GM19193 (cell line): Measurements from ENCODE around the gene KRT12.

Experiments used
- POLR2A ChIP-seq: IDR thresholded peaks from 4 replicates; pipeline ENCODE4 v1.6.1; 2011; ENCODE audit not compliant: insufficient read depth, insufficient read length; ENCODE audit errors: extremely low read depth

The KRT12 gene

GRCh38 chr17:40828454-40829044 is 38.5 kb downstream of the KRT12 start:
- TF ChIP-seq POLR2A = no peak

- no peak for TF ChIP-seq POLR2A
Measured at GRCh38 chr17:40827746-40828453, 39.1 kb downstream of the KRT12 start.

DNA sequence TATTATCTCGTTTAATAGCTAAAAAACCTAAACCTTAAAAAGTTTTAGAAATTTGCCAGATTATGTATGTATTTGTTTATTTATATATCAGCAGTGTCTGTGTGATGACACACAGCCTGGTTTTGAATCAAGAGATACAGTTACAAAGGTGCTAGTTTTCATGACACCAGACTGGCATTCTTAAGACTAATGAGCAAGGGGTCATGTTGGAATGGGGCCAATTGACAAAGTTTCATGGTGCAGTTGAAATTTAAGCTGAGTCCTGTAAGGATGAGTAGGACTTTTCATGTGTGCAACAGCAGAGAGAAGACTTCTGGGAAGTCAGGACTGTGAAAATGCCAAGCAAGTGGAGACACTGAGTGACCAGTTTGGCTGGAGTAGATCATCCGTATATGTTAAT is 41.4 kb downstream of the KRT12 start:
- no peak for TF ChIP-seq POLR2A

- TF ChIP-seq POLR2A = no peak
Measured at GRCh38 chr17:40824015-40824832, 42.8 kb downstream of the KRT12 start.

GRCh38 chr17:40822132-40822812 is 44.8 kb downstream of the KRT12 start, which contains the start of gene KRT10:
KRT10 (minus strand) TSS chr17:40822614; CDS start chr17:40822585, 29 bp downstream.
- TF ChIP-seq POLR2A = no peak

GRCh38 chr17:40821536-40821935 is 45.5 kb downstream of the KRT12 start:
- no peak for TF ChIP-seq POLR2A

GRCh38 chr17:40820228-40820838 is 46.7 kb downstream of the KRT12 start:
- TF ChIP-seq POLR2A = no peak

DNA sequence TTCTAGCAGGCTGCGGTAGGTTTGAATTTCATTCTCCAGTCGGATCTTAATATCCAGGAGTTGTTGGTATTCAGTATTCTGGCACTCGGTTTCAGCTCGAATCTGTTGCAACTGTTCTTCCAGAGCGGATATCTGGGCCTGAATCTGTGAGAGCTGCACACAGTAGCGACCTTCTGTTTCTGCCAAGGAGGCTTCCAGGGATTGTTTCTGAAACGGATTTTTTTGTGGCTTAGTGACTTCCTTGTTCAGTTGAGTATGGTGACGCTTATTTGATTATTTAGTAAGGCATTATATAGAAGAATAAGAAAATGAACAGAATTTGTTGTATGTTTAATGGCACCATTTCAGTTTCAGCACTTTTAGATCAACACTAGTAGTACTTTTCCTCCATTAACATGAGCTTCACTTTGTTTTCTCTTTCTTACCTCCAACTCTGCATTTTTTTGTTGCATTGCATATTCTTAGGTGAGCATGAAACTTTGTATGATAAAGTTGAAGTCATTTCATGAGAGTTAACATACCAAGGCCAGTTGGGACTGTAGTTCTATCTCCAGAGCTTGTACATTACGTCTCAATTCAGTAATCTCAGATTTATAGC is 47.4 kb downstream of the KRT12 start:
- no peak for TF ChIP-seq POLR2A

- TF ChIP-seq POLR2A = peak; percentile 72
Measured at GRCh38 chr17:40818733-40819527, 48.1 kb downstream of the KRT12 start.

DNA sequence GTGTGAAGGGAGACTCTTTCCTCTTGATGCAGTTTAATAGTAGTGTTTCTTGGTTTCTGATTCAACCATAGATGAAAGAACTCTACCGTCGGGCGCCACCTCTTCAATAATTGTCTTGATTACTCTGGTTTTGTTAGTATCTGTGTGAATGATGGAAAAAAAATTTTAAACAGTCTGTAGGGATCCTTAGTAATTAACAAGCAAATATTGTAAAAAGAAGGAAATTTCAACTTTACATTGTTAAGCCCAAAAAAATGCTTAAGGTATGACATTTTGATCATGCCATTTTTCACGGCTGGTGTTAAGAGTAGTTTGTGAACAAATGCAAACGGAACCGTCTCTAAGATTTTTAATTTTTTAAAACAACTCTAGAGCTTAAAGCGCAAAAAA is 48.7 kb downstream of the KRT12 start:
- TF ChIP-seq POLR2A = no peak

DNA sequence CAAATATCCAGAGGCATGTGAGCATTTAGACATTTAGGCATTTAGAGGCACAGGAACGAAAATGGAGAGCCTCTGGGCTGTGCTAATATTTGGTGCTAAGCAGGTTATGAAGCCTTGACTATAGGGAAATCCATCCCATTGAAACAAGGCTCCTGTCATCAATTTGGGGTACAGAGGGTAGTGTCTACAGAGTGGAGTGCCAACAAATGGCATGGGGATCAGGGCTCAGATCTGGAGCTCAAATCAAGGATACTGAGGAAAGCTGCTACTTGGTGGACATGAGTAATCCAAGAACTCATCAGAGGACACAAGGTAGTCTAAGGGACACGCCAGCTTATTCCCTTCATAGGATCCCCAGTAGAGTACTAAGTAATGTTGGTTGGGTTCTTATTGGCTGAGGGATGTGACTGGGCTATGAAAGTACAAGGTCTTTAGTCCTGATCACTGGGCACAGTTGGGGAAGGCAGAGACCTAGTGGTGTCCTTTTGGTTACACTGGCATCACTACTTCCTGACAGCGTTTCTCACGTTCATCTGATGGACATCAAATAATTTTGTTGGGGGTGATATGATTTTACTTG is 49.8 kb downstream of the KRT12 start:
- no peak for TF ChIP-seq POLR2A

DNA sequence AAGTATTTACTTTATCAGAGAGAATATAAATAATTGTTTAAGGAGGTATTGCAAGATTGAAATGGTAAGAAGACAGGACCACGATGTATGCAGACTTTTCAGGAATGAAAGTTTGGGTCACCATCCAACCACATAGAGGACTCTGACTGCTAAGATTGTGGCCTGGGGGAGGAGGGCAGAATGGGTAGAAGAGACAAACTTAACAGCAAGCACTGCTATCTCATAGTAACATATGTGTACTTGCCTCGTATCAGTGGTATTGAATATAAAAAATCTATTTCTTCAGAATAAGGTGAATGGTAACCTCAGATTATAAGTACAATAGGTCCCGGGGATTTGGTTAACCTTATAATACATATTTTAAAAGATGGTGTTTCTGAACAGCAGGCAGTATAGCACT is 50.5 kb downstream of the KRT12 start:
- TF ChIP-seq POLR2A = no peak

DNA sequence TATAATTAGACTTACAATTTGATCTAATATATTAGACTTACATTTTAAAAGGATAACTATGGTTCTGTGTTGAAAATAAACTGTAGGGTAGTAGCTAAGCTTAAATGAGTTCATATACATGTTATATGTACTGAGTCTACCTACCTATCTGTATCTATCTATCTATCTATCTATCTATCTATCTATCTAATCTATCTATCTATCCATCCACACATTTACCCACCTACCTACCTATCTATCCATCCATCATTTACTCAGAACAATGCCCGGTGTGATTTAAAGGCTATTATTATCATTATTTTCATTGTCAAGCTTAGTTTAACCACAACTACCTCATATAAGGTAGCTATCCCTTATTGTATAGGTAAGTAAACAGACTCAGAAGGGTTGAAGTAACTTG is 51.6 kb downstream of the KRT12 start:
- TF ChIP-seq POLR2A = no peak
